GM18498 (cell line): ENCODE measurements around the gene MEOX1.

Source experiments
- ATAC-seq: cut with Tn5 transposase; IDR thresholded peaks from one replicate; pipeline ENCODE4 v1.9.1; 2021; ENCODE audit warnings: mild to moderate bottlenecking, moderate library complexity; ENCODE audit not compliant: unreplicated experiment

MEOX1 gene

GRCh38 chr17:43658900-43659299, 2.8 kb downstream of the MEOX1 start:
- no peak for ATAC-seq

- ATAC-seq = no peak
These were observed 5.9 kb downstream of the MEOX1 start for GRCh38 chr17:43655693-43656255.

GRCh38 chr17:43652124-43652480, 9.6 kb downstream of the MEOX1 start:
- ATAC-seq = no peak

- no peak for ATAC-seq
These were observed 11.3 kb downstream of the MEOX1 start for GRCh38 chr17:43650471-43650870.

- ATAC-seq = no peak
These were observed 12.8 kb downstream of the MEOX1 start for GRCh38 chr17:43648916-43649315.

- no peak for ATAC-seq
These were observed 15.8 kb downstream of the MEOX1 start for GRCh38 chr17:43645765-43646481.

- ATAC-seq = no peak
These were observed 16.3 kb downstream of the MEOX1 start for GRCh38 chr17:43645450-43645764.

- ATAC-seq = no peak
These were observed 17.6 kb downstream of the MEOX1 start for GRCh38 chr17:43644081-43644480.

GRCh38 chr17:43641416-43641815, 20.3 kb downstream of the MEOX1 start:
- no peak for ATAC-seq

- no peak for ATAC-seq
These were observed 21.1 kb downstream of the MEOX1 start for GRCh38 chr17:43640491-43641252.

GRCh38 chr17:43637563-43638323, 24.0 kb downstream of the MEOX1 start:
- ATAC-seq = no peak

- ATAC-seq = no peak
These were observed 25.3 kb downstream of the MEOX1 start for GRCh38 chr17:43636426-43636825.

GRCh38 chr17:43634591-43635125, 27.1 kb downstream of the MEOX1 start:
- no peak for ATAC-seq

- no peak for ATAC-seq
These were observed 29.5 kb downstream of the MEOX1 start for GRCh38 chr17:43632221-43632620.

- no peak for ATAC-seq
These were observed 30.3 kb downstream of the MEOX1 start for GRCh38 chr17:43631429-43631828.

GRCh38 chr17:43628089-43628650, 33.6 kb downstream of the MEOX1 start:
- ATAC-seq = no peak

GRCh38 chr17:43627653-43628052, 34.1 kb downstream of the MEOX1 start:
- no peak for ATAC-seq

- ATAC-seq = no peak
These were observed 35.7 kb downstream of the MEOX1 start for GRCh38 chr17:43626023-43626422.

- ATAC-seq = no peak
These were observed 36.1 kb downstream of the MEOX1 start for GRCh38 chr17:43625606-43626005.

- ATAC-seq = no peak
These were observed 41.1 kb downstream of the MEOX1 start for GRCh38 chr17:43620581-43620980.

GRCh38 chr17:43620147-43620546, 41.6 kb downstream of the MEOX1 start:
- no peak for ATAC-seq
